Measurements from ENCODE around the gene EGFR.

DNA sequence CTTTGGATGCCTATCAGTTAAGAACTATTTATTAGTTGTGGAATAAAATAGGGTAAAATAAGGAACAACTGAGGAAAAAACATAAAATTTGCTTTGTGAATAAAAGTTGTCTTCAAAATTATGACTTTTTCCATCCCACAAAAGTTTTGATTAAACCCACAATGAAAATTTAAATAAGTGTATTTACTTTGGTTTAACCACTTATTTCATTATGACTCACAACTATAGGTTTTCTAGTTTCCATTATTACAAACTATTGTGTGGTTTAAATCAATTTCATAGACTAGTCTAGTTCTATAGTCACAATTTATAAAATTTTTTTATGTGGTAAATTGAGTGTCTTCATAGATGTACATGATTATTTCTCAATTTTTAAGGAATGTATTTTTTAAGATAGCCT lies 116.6 kb downstream of the EGFR start:
- TF ChIP-seq CTCF (conservative IDR thresholded peaks at IDR 0.05 in 1 of 2, IDR thresholded peaks at IDR 0.05 in 1 of 2; ENCODE audit: low read depth in 1 of 2, low read length in 2 of 2) (no peak), EZH2 (IDR thresholded peaks at IDR 0.05; ENCODE audit: low read length, missing control alignments) (no peak)

Measured in fibroblast of lung (primary cell).